H9 (cell line): ENCODE measurements around the gene SELENOH. TPM values are rescaled to one million over a fixed set of nuclear protein-coding genes. Genes with fewer than 3 reads are reported as not detected.

Source experiments
- DNase-seq: peaks from one replicate; pipeline ENCODE4 v3.0.0-alpha.2; 2017
- H2AFZ ChIP-seq: one replicate; pipeline ENCODE4 v1.6.1; 2013; ENCODE audit warnings: mild to moderate bottlenecking, low read length, control low read depth, moderate library complexity
- H2AK5ac ChIP-seq: 2 replicates; pipeline ENCODE4 v1.6.1; 2013; ENCODE audit warnings: low read length, control low read depth, mixed read lengths; ENCODE audit not compliant: insufficient read length
- H2BK120ac ChIP-seq: one replicate; pipeline ENCODE4 v1.6.1; 2013; ENCODE audit warnings: low read depth, mild to moderate bottlenecking, low read length, control low read depth, inconsistent platforms; ENCODE audit not compliant: poor library complexity, severe bottlenecking
- H2BK12ac ChIP-seq: 2 replicates; pipeline ENCODE4 v1.6.1; 2013; ENCODE audit warnings: low read length, control low read depth, mixed read lengths, low read depth; ENCODE audit not compliant: insufficient read length
- H2BK15ac ChIP-seq: 2 replicates; pipeline ENCODE4 v1.6.1; 2013; ENCODE audit warnings: low read depth, low read length, control low read depth
- H2BK20ac ChIP-seq: one replicate; pipeline ENCODE4 v1.6.1; 2013; ENCODE audit warnings: low read depth, mild to moderate bottlenecking, low read length, control low read depth, inconsistent platforms; ENCODE audit not compliant: poor library complexity, severe bottlenecking
- H2BK5ac ChIP-seq: 2 replicates; pipeline ENCODE4 v1.6.1; 2013; ENCODE audit warnings: low read length, control low read depth, mixed read lengths; ENCODE audit not compliant: insufficient read length
- H3K14ac ChIP-seq: 2 replicates; pipeline ENCODE4 v1.6.1; 2013; ENCODE audit warnings: low read length, control low read depth; ENCODE audit not compliant: insufficient read depth
- H3K18ac ChIP-seq: 2 replicates; pipeline ENCODE4 v1.6.1; 2013; ENCODE audit warnings: low read depth, mild to moderate bottlenecking, mixed read lengths, low read length, control low read depth; ENCODE audit not compliant: insufficient read length
- H3K23ac ChIP-seq: 2 replicates; pipeline ENCODE4 v1.6.1; 2013; ENCODE audit warnings: low read length, control low read depth, mixed read lengths, low read depth; ENCODE audit not compliant: insufficient read length
- H3K23me2 ChIP-seq: 2 replicates; pipeline ENCODE4 v1.6.1; 2013; ENCODE audit warnings: low read depth, mild to moderate bottlenecking, mixed read lengths, low read length, control low read depth; ENCODE audit not compliant: insufficient read length, poor library complexity, severe bottlenecking
- H3K27ac ChIP-seq: 2 replicates; pipeline ENCODE4 v1.5.1; 2013; ENCODE audit warnings: low read length, control low read depth, mixed read lengths, low read depth; ENCODE audit not compliant: insufficient read length
- H3K27me3 ChIP-seq: 2 replicates; pipeline ENCODE4 v1.6.1; 2013; ENCODE audit warnings: low read length, control low read depth, inconsistent platforms; ENCODE audit not compliant: insufficient read depth
- H3K4ac ChIP-seq: 2 replicates; pipeline ENCODE4 v1.6.1; 2013; ENCODE audit warnings: low read depth, mild to moderate bottlenecking, control low read depth, inconsistent platforms, low read length, moderate library complexity
- H3K4me1 ChIP-seq: 2 replicates; pipeline ENCODE4 v1.6.1; 2013; ENCODE audit warnings: low read length, control low read depth, inconsistent platforms; ENCODE audit not compliant: insufficient read depth
- H3K4me2 ChIP-seq: 2 replicates; pipeline ENCODE4 v1.6.1; 2013; ENCODE audit warnings: low read length, control low read depth, mixed read lengths; ENCODE audit not compliant: insufficient read length, insufficient read depth
- H3K56ac ChIP-seq: 2 replicates; pipeline ENCODE4 v1.6.1; 2013; ENCODE audit warnings: low read depth, mild to moderate bottlenecking, mixed read lengths, low read length, control low read depth; ENCODE audit not compliant: insufficient read length
- H3K79me1 ChIP-seq: 2 replicates; pipeline ENCODE4 v1.6.1; 2013; ENCODE audit warnings: low read depth, mild to moderate bottlenecking, moderate library complexity, low read length, control low read depth, inconsistent platforms; ENCODE audit not compliant: insufficient read depth, poor library complexity, severe bottlenecking
- H3K79me2 ChIP-seq: 2 replicates; pipeline ENCODE4 v1.6.1; 2013; ENCODE audit warnings: low read length, control low read depth, inconsistent platforms; ENCODE audit not compliant: insufficient read depth
- H3K9ac ChIP-seq: 2 replicates; pipeline ENCODE4 v1.6.1; 2013; ENCODE audit warnings: low read length, control low read depth, mixed read lengths; ENCODE audit not compliant: insufficient read length; ENCODE audit errors: extremely low read depth
- H3K9me3 ChIP-seq: one replicate; pipeline ENCODE4 v1.6.1; 2013; ENCODE audit warnings: low read depth, low read length, inconsistent platforms; ENCODE audit not compliant: control insufficient read depth
- H3T11ph ChIP-seq: one replicate; pipeline ENCODE4 v1.6.1; 2013; ENCODE audit warnings: mild to moderate bottlenecking, low read length, control low read depth, inconsistent platforms
- H4K20me1 ChIP-seq: one replicate; pipeline ENCODE4 v1.6.1; 2013; ENCODE audit not compliant: control insufficient read depth, insufficient read length, insufficient read depth
- H4K5ac ChIP-seq: 2 replicates; pipeline ENCODE4 v1.6.1; 2013; ENCODE audit warnings: low read depth, mild to moderate bottlenecking, mixed read lengths, low read length, control low read depth; ENCODE audit not compliant: insufficient read length
- H4K8ac ChIP-seq: replicated peaks from 2 replicates; pipeline ENCODE4 v1.6.1; 2013; ENCODE audit warnings: low read length, control low read depth, mixed read lengths, low read depth; ENCODE audit not compliant: insufficient read length
- H4K91ac ChIP-seq: 2 replicates; pipeline ENCODE4 v1.6.1; 2013; ENCODE audit warnings: low read depth, mild to moderate bottlenecking, moderate library complexity, mixed read lengths, low read length, control low read depth; ENCODE audit not compliant: insufficient read length
- H3K27ac Mint-ChIP-seq, 3 experiments: 2 replicates in 2 of 3; 3 replicates in 1 of 3; pipeline ENCODE4 v1.8.0; 2020 to 2021; ENCODE audit warnings: mixed read lengths in 3 of 3, mild to moderate bottlenecking in 1 of 3, moderate library complexity in 1 of 3
- H3K27me3 Mint-ChIP-seq: 2 replicates; pipeline ENCODE4 v1.8.0; 2021; ENCODE audit warnings: low read depth, mild to moderate bottlenecking, moderate library complexity, mixed read lengths
- H3K36me3 Mint-ChIP-seq, 3 experiments: 2 replicates in 2 of 3; 3 replicates in 1 of 3; pipeline ENCODE4 v1.8.0; 2020 to 2021; ENCODE audit warnings: low read depth in 3 of 3, mixed read lengths in 3 of 3; ENCODE audit not compliant: insufficient read depth in 1 of 3
- H3K4me1 Mint-ChIP-seq, 2 experiments: 2 replicates each; pipeline ENCODE4 v1.8.0; 2020; ENCODE audit warnings: mixed read lengths in 2 of 2
- H3K4me3 Mint-ChIP-seq, 2 experiments: 2 replicates in 1 of 2; 3 replicates in 1 of 2; pipeline ENCODE4 v1.8.0; 2020 to 2021; ENCODE audit warnings: mild to moderate bottlenecking in 2 of 2, mixed read lengths in 2 of 2, moderate library complexity in 1 of 2
- H3K9me3 Mint-ChIP-seq, 2 experiments: 2 replicates in 1 of 2; 3 replicates in 1 of 2; pipeline ENCODE4 v1.8.0; 2020; ENCODE audit warnings: mild to moderate bottlenecking in 2 of 2, mixed read lengths in 2 of 2, moderate library complexity in 1 of 2
- CTCF ChIP-seq: fragments of 200-600 bp; sonication (generic); conservative IDR thresholded peaks from 3 replicates; pipeline ENCODE4 v1.8.0; 2021; ENCODE audit warnings: antibody characterized with exemption, mild to moderate bottlenecking
- WGBS: extraction: QIAGEN DNeasy Blood & Tissue Kit; methylation state at CpG from one replicate; pipeline ENCODE4 v1.1.7; 2013; ENCODE audit warnings: missing lambda C conversion rate, low lambda C conversion rate, mixed read lengths; ENCODE audit not compliant: insufficient read length; ENCODE audit errors: extremely low coverage; 5-methylcytosine and 5-hydroxymethylcytosine counted together
- total RNA-seq: library from RNA; stranded (reverse); gene quantifications from 2 replicates; pipeline ENCODE4 v1.2.1, GENCODE V29; 2021

SELENOH gene
- total RNA-seq, 1 experiment from 2014 or later, result 251 TPM

- Mint-ChIP-seq H3K36me3 (peaks cover 0 to 5% (median 2%) of the 10 kb centered on the region in 3 experiments; a peak in 3 of 7 replicates), H3K27ac (peak overlapping the region; percentile 86 to 99 (median 94)), H3K9me3 (no peaks in the 10 kb centered on the region), H3K4me3 (peak overlapping the region in 1 of 2 experiments; percentile 71; a peak in 2 of 5 replicates), H3K4me1 (peaks cover 83 to 84% of the 10 kb centered on the region in 2 experiments), H3K27me3 (no peaks in the 10 kb centered on the region)
- no peak overlapping the region for H3K14ac ChIP-seq
- no peak overlapping the region for H2AFZ ChIP-seq
- H2BK20ac ChIP-seq, result no peak overlapping the region
- H2BK15ac ChIP-seq, result no peak overlapping the region
- no peak overlapping the region for H3T11ph ChIP-seq
- H2AK5ac ChIP-seq, result no peak overlapping the region
- H3K18ac ChIP-seq, result no peak overlapping the region
- no peak overlapping the region for H2BK120ac ChIP-seq
- no peak overlapping the region for H3K23ac ChIP-seq
- H4K20me1 ChIP-seq, result no peaks in the 10 kb centered on the region
- peak overlapping the region; percentile 20 for H3K4me2 ChIP-seq
- H4K5ac ChIP-seq, result no peak overlapping the region
- no peaks in the 10 kb centered on the region for H3K23me2 ChIP-seq
- H2BK5ac ChIP-seq, result no peak overlapping the region
- H2BK12ac ChIP-seq, result peak overlapping the region; percentile 65
- no peaks in the 10 kb centered on the region for H3K27me3 ChIP-seq
- H3K79me2 ChIP-seq, result peaks cover 43% of the 10 kb centered on the region; the same call in 1 of the 2 replicates
- H4K91ac ChIP-seq, result no peak overlapping the region
- peaks cover 25% of the 10 kb centered on the region; the same call in 1 of the 2 replicates for H3K4me1 ChIP-seq
- peak overlapping the region; percentile 97 for H3K27ac ChIP-seq
- DNase-seq, result no peak
- H3K79me1 ChIP-seq, result peaks cover 10% of the 10 kb centered on the region
- H3K9me3 ChIP-seq, result no peaks in the 10 kb centered on the region
- H3K9ac ChIP-seq, result no peak overlapping the region
- no peak for TF ChIP-seq CTCF
- no peak overlapping the region for H3K56ac ChIP-seq
- WGBS, result no CpG with 5 or more reads among the region's 2 CpGs
- H3K4ac ChIP-seq, result no peak overlapping the region
- no peak overlapping the region for H4K8ac ChIP-seq
Observed at GRCh38 chr11:57776577-57777210, 35.4 kb downstream of the SELENOH start.
